Testis (tissue), 2 donors: Measurements from ENCODE around the gene C7.

Experiments used
- POLR2A ChIP-seq: fragments of 450-650 bp; IDR thresholded peaks from one replicate; pipeline ENCODE4 v1.6.1; 2017; ENCODE audit warnings: antibody characterized with exemption, mild to moderate bottlenecking, moderate library complexity
- TF ChIP-seq, protein P1 (sequence below), 3 experiments: fragments of 450-650 bp in 2 of 3; fragments of 200-600 bp in 1 of 3; sonication (generic) in 1 of 3; IDR thresholded peaks; one replicate each; pipeline ENCODE4 v1.5.1; 2016 to 2019; ENCODE audit warnings: antibody characterized with exemption in 3 of 3, mild to moderate bottlenecking in 2 of 3, moderate library complexity in 1 of 3

DNA sequence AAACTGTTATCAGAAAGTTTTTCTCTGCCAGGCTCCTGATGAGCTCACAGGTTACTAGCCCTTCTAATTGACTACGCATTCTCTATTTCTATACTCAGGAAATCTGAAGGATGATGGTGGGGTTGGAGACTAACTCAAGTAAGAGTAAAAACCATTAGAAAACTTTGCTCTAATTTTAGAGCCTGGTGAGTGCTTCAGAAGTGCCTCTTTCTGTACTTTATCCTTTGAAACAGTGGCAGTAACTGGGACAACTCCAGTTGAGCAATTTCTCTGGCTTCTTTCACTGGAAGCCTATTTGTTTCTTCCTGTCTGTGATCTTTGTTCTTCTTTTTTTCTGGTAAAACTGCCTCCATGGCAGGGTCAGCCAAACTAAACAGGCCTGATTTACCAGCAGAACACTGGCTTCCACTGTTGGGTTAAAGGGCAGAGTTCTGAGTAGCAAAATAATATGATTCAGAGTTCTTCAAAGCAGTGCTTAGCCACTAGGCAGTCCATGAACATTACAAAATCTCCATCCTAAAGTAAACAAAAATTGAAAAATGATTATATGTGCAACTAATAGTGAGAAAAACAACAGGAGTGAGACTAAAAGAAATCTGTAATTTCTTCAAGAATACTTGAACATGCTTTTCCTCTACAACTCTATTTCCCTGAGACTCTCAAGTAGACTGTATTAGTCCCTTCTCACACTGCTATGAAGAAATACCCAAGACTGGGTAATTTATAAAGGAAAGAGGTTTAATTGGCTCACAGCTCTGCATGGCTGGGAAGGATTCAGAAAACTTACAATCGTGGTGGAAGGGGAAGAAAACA lies 82.1 kb downstream of the C7 start:
- TF ChIP-seq, protein P1, sequence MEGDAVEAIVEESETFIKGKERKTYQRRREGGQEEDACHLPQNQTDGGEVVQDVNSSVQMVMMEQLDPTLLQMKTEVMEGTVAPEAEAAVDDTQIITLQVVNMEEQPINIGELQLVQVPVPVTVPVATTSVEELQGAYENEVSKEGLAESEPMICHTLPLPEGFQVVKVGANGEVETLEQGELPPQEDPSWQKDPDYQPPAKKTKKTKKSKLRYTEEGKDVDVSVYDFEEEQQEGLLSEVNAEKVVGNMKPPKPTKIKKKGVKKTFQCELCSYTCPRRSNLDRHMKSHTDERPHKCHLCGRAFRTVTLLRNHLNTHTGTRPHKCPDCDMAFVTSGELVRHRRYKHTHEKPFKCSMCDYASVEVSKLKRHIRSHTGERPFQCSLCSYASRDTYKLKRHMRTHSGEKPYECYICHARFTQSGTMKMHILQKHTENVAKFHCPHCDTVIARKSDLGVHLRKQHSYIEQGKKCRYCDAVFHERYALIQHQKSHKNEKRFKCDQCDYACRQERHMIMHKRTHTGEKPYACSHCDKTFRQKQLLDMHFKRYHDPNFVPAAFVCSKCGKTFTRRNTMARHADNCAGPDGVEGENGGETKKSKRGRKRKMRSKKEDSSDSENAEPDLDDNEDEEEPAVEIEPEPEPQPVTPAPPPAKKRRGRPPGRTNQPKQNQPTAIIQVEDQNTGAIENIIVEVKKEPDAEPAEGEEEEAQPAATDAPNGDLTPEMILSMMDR (IDR thresholded peaks at IDR 0.05) = no peak
- TF ChIP-seq POLR2A = no peak
